C4-2B (cell line): ENCODE data around the gene LRSAM1.

ENCODE experiments used
- H3K27ac ChIP-seq: fragments of 450-650 bp; 2 replicates; pipeline ENCODE4 v1.5.1; 2017
- CTCF ChIP-seq: fragments of 450-650 bp; conservative IDR thresholded peaks from 2 replicates; pipeline ENCODE4 v1.5.1; 2017; ENCODE audit warnings: mild to moderate bottlenecking
- ZFX ChIP-seq: fragments of 450-650 bp; IDR thresholded peaks from 2 replicates; pipeline ENCODE4 v1.6.1; 2017

The LRSAM1 gene

GRCh38 chr9:127445851-127446712 lies 5.2 kb upstream of the LRSAM1 start:
- no peak for TF ChIP-seq CTCF
- no peak for TF ChIP-seq ZFX

GRCh38 chr9:127446713-127447415 lies 4.4 kb upstream of the LRSAM1 start:
- TF ChIP-seq CTCF (no peak), ZFX (no peak)
- H3K27ac ChIP-seq, result peak overlapping the region; percentile 11

More at GRCh38 chr9:127445851-127446712, 5.2 kb upstream of the LRSAM1 start:
- no peak overlapping the region; the same call in 1 of the 2 replicates for H3K27ac ChIP-seq

- TF ChIP-seq CTCF (no peak), ZFX (no peak)
- peak overlapping the region; percentile 11 for H3K27ac ChIP-seq
These were observed 3.7 kb upstream of the LRSAM1 start for GRCh38 chr9:127447416-127448111.

- no peak for TF ChIP-seq CTCF
- no peak for TF ChIP-seq ZFX
These were observed 3.1 kb upstream of the LRSAM1 start for GRCh38 chr9:127448112-127448805.

GRCh38 chr9:127449332-127449966 lies 1.9 kb upstream of the LRSAM1 start:
- peak overlapping the region; percentile 96 for H3K27ac ChIP-seq
- TF ChIP-seq ZFX (no peak), CTCF (no peak)

More at GRCh38 chr9:127448112-127448805, 3.1 kb upstream of the LRSAM1 start:
- peak overlapping the region; percentile 96; the same call in 1 of the 2 replicates for H3K27ac ChIP-seq

- H3K27ac ChIP-seq, result peak overlapping the region; percentile 96
These were observed 1.0 kb upstream of the LRSAM1 start for GRCh38 chr9:127450243-127450760.

More at GRCh38 chr9:127450243-127450760, 1.0 kb upstream of the LRSAM1 start:
- TF ChIP-seq CTCF, result no peak
- TF ChIP-seq ZFX, result no peak
